ENCODE results near the gene ATP5PO. TPM values are rescaled to one million over a fixed set of nuclear protein-coding genes. Genes with fewer than 3 reads are reported as not detected.

ATP5PO gene
- total RNA-seq, 1 donor from 2014 or later = 309 TPM

DNA sequence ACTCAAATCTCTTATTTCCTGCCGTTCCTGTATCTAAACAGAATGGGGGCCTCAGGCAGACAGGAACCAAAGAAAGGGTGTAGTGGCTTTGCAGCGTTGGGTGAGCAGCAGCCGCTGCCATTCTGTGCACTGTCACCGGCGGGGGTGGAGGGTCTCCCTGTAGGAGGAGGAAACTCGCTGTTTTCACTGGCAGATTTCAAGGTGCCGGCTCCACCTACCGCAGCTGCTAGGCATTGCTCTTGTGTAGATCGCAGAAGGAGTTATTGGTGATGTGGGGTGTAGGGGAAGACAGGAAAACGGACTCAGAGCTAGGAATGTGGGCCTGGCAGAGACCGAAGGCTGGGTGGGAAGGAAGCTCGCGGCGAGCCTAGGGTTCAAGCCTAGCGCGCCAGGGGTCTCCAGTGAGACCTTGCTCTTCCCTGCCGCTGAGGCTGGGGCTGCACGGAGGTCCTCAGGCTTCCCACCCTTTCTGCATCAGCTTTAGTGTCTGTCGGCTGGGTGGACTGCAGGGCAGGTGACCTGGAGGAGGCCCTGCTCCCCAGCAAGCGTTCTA is 20.8 kb downstream of the ATP5PO start:
- TF ChIP-seq, protein P1, sequence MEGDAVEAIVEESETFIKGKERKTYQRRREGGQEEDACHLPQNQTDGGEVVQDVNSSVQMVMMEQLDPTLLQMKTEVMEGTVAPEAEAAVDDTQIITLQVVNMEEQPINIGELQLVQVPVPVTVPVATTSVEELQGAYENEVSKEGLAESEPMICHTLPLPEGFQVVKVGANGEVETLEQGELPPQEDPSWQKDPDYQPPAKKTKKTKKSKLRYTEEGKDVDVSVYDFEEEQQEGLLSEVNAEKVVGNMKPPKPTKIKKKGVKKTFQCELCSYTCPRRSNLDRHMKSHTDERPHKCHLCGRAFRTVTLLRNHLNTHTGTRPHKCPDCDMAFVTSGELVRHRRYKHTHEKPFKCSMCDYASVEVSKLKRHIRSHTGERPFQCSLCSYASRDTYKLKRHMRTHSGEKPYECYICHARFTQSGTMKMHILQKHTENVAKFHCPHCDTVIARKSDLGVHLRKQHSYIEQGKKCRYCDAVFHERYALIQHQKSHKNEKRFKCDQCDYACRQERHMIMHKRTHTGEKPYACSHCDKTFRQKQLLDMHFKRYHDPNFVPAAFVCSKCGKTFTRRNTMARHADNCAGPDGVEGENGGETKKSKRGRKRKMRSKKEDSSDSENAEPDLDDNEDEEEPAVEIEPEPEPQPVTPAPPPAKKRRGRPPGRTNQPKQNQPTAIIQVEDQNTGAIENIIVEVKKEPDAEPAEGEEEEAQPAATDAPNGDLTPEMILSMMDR (IDR thresholded peaks at IDR 0.05) = peak; percentile 58
- no peak for TF ChIP-seq EZH2 (IDR thresholded peaks at IDR 0.05)
- TF ChIP-seq EZH2phosphoT487 (IDR thresholded peaks at IDR 0.05) = no peak
- Histone ChIP-seq H3F3A (ENCODE audit: low read depth) (peaks cover 14% of the 10 kb centered on the region), H3K4me3 (peak overlapping the region; percentile 16), H3K79me2 (ENCODE audit: low read depth) (no peaks in the 10 kb centered on the region), H3K27ac (no peak overlapping the region), H3K9ac (no peak overlapping the region), H3K36me3 (no peaks in the 10 kb centered on the region), H3K4me2 (peak overlapping the region; percentile 59), H3K27me3 (no peaks in the 10 kb centered on the region), H2AFZ (replicated peaks) (peak overlapping the region; percentile 52), H3K9me3 (ENCODE audit: low read depth) (no peaks in the 10 kb centered on the region), H4K20me1 (ENCODE audit: low read depth) (no peaks in the 10 kb centered on the region), H3K4me1 (peaks cover 32% of the 10 kb centered on the region)
- H3K27me3 Mint-ChIP-seq (ENCODE audit: insufficient read depth, low read depth) = peaks cover 4% of the 10 kb centered on the region
- H3K27ac Mint-ChIP-seq = peak overlapping the region; percentile 2
- peaks cover 2% of the 10 kb centered on the region for H3K36me3 Mint-ChIP-seq
- peak; percentile 89 for DNase-seq (ENCODE audit: low spot score)
- H3K9me3 Mint-ChIP-seq = peaks cover 2% of the 10 kb centered on the region
- peak overlapping the region; percentile 52 for H3K4me3 Mint-ChIP-seq
- peaks cover 31% of the 10 kb centered on the region for H3K4me1 Mint-ChIP-seq

DNA sequence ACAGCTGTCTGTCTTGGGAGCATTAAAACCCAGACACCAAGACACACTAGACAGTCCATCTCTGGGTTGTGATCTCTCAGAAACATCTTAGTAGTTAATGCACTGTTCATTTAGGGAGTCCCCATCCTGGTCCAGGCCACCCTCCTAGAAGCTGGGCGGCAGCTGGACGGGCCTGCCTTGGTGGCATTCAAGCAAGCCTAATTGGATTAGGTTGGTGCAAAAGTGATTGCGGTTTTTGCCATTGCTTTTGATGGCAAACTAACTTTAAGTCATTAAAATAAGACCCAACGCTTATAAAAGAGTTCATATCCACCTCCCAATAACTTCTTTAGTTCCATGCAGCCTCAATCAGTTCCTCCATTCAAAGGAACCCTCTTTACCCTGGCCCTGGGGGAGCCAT is 21.7 kb downstream of the ATP5PO start:
- Mint-ChIP-seq H3K27me3 (ENCODE audit: insufficient read depth, low read depth) (peaks cover 4% of the 10 kb centered on the region), H3K27ac (no peak overlapping the region), H3K4me3 (no peak overlapping the region), H3K4me1 (peaks cover 31% of the 10 kb centered on the region), H3K36me3 (peaks cover 2% of the 10 kb centered on the region), H3K9me3 (peaks cover 2% of the 10 kb centered on the region)
- Histone ChIP-seq H4K20me1 (ENCODE audit: low read depth) (no peaks in the 10 kb centered on the region), H3K36me3 (no peaks in the 10 kb centered on the region), H3K9ac (no peak overlapping the region), H3F3A (ENCODE audit: low read depth) (peaks cover 14% of the 10 kb centered on the region), H3K79me2 (ENCODE audit: low read depth) (no peaks in the 10 kb centered on the region), H3K9me3 (ENCODE audit: low read depth) (no peaks in the 10 kb centered on the region), H2AFZ (replicated peaks) (no peak overlapping the region), H3K27ac (no peak overlapping the region), H3K4me1 (peaks cover 32% of the 10 kb centered on the region), H3K27me3 (no peaks in the 10 kb centered on the region), H3K4me3 (no peak overlapping the region), H3K4me2 (peak overlapping the region; percentile 49)
- TF ChIP-seq EZH2 (IDR thresholded peaks at IDR 0.05) (no peak), EZH2phosphoT487 (IDR thresholded peaks at IDR 0.05) (no peak)
- TF ChIP-seq, protein P1 (IDR thresholded peaks at IDR 0.05) = no peak
- DNase-seq (ENCODE audit: low spot score) = peak; percentile 56

DNA sequence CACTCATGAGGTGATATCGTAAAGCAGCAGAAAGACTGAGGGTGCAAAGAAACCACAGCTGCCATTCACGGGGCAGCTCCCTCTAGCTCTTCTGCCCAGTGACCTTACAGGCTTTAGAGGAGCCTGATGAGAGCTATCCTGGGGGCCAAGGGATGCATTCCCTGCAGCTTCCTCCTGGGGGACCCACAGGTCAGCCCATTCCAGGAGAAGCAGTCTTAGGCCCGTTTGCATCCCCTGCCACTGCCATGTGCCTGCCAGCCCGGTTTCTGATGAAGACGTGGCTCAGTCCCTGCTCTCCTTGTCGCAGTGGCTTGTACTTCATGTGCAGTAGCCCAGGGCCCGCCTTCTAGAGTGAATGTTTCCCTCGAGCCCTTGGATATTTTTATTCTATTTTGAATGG is 22.8 kb downstream of the ATP5PO start:
- Mint-ChIP-seq H3K27ac (peak overlapping the region; percentile 44), H3K36me3 (peaks cover 2% of the 10 kb centered on the region), H3K9me3 (peaks cover 2% of the 10 kb centered on the region), H3K4me1 (peaks cover 30% of the 10 kb centered on the region), H3K27me3 (ENCODE audit: insufficient read depth, low read depth) (peaks cover 4% of the 10 kb centered on the region), H3K4me3 (no peak overlapping the region)
- H3K36me3 ChIP-seq = no peaks in the 10 kb centered on the region
- H3F3A ChIP-seq (ENCODE audit: low read depth) = peaks cover 14% of the 10 kb centered on the region
- H4K20me1 ChIP-seq (ENCODE audit: low read depth) = no peaks in the 10 kb centered on the region
- H3K4me2 ChIP-seq = no peak overlapping the region
- DNase-seq (ENCODE audit: low spot score) = peak; percentile 65
- H3K4me3 ChIP-seq = no peak overlapping the region
- no peaks in the 10 kb centered on the region for H3K79me2 ChIP-seq (ENCODE audit: low read depth)
- H3K27ac ChIP-seq = no peak overlapping the region
- no peaks in the 10 kb centered on the region for H3K9me3 ChIP-seq (ENCODE audit: low read depth)
- TF ChIP-seq, protein P1 (IDR thresholded peaks at IDR 0.05) = peak; percentile 47
- TF ChIP-seq EZH2phosphoT487 (IDR thresholded peaks at IDR 0.05) = no peak
- no peak overlapping the region for H3K9ac ChIP-seq
- H3K4me1 ChIP-seq = peaks cover 29% of the 10 kb centered on the region
- H3K27me3 ChIP-seq = no peaks in the 10 kb centered on the region
- H2AFZ ChIP-seq (replicated peaks) = peak overlapping the region; percentile 5

All from neural progenitor cell (in vitro differentiated cells).